Activated B cell treated with CpG ODN at 0.5 μM for 24 hours (primary cell): ENCODE measurements around the gene PIGN. TPM values are rescaled to one million over a fixed set of nuclear protein-coding genes. Genes with fewer than 3 reads are reported as not detected.

Experiments
- ATAC-seq: fragments of 200-7000 bp; cut with Tn5 transposase; one replicate; pipeline ENCODE4 v1.10.0; 2021; ENCODE audit warnings: low read depth, mild to moderate bottlenecking, moderate library complexity
- CTCF ChIA-PET: fragments of 350-600 bp; sonication (Branson Sonifier 250); formaldehyde crosslinking; loops from one replicate; lab custom pipeline; 2021; ENCODE audit warnings: antibody characterized with exemption; lab: Charles Lee
- POLR2A ChIA-PET: fragments of 350-600 bp; sonication (Branson Sonifier 250); formaldehyde crosslinking; loops from one replicate; lab custom pipeline; 2021; ENCODE audit warnings: antibody characterized with exemption; lab: Charles Lee
- DNase-seq: peaks from one replicate; pipeline ENCODE4 v3.0.0; 2022
- H3K27ac Mint-ChIP-seq: one replicate; pipeline ENCODE4 v1.8.0; 2020; ENCODE audit warnings: mixed read lengths
- H3K27me3 Mint-ChIP-seq: one replicate; pipeline ENCODE4 v1.8.0; 2021; ENCODE audit warnings: mixed read lengths
- H3K36me3 Mint-ChIP-seq: one replicate; pipeline ENCODE4 v1.8.0; 2021; ENCODE audit warnings: low read depth, mixed read lengths
- H3K4me1 Mint-ChIP-seq: one replicate; pipeline ENCODE4 v1.8.0; 2021; ENCODE audit warnings: mixed read lengths
- H3K4me3 Mint-ChIP-seq: one replicate; pipeline ENCODE4 v1.8.0; 2020; ENCODE audit warnings: mild to moderate bottlenecking, mixed read lengths
- H3K9me3 Mint-ChIP-seq: one replicate; pipeline ENCODE4 v1.8.0; 2020; ENCODE audit warnings: mixed read lengths
- CTCF ChIP-seq: fragments of 200-600 bp; IDR thresholded peaks from one replicate; pipeline ENCODE4 v1.8.0; 2022; ENCODE audit warnings: antibody characterized with exemption, mild to moderate bottlenecking
- intact Hi-C: fragments of 100-400 bp; cut with micrococcal nuclease; formaldehyde crosslinking; loops from one replicate; pipeline ENCODE4 v1.15.1; 2024
- total RNA-seq: library from RNA; stranded (reverse); gene quantifications from 2 replicates; pipeline ENCODE4 v1.2.3, GENCODE V29; 2022

The PIGN gene
- total RNA-seq, 1 donor from 2014 or later: 29.4 TPM

DNA sequence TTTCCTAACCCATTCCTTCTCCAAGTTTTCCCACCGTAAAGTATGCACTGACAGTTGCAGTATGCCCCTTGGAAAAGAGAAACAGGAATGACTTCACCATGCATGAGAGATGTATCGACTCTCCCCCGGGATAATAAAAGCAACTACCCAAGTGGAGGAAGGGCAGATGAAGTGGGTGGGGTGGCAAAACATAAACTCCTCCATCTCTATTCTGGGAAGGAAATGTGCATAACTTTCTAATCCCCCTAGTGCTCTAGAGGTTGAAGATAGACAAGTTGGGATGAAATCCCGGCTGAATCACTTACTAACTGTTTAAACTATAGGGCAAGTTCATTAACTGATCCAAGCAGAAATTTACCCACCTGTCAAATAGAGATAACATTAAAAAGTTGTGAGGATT lies 89.2 kb downstream of the PIGN start:
- Mint-ChIP-seq H3K4me3 (no peak overlapping the region), H3K9me3 (peaks cover 8% of the 10 kb centered on the region), H3K27me3 (no peaks in the 10 kb centered on the region), H3K36me3 (peaks cover 51% of the 10 kb centered on the region), H3K27ac (no peak overlapping the region), H3K4me1 (no peaks in the 10 kb centered on the region)
- ATAC-seq: no peak
- no peak for DNase-seq
- ChIA-PET CTCF (no interaction called here), POLR2A (no interaction called here)
- no peak for TF ChIP-seq CTCF
- intact Hi-C loops: no loop called here

DNA sequence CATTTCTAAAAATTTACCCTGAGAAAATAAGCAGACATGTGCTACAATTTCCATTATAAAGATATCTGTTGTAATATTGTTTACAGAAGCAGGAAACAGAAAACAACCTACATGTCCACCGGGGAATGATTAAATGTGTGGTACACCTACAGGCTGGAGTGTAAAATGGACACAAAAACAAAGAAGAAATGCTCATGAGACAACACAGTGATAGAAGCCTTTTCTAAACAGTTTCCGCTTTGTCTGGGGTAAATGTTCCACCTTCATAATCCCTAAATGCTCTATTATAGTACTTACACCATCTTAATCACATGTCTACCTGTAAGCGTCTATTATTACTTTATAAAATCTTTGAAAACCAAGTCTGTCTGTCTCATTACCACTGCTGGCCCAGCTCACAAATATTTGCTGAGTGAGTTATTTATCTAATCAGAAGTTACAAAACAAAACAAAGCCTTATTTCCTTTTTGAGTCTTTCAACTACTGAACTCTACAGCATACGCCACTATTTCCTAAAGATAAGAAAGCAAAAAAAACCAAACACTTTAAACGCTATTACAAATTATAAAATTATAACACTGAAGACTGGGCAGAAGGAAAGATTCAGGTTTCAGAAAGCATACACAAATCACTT lies 95.3 kb downstream of the PIGN start:
- POLR2A ChIA-PET: no interaction called here
- peaks cover 28% of the 10 kb centered on the region for H3K36me3 Mint-ChIP-seq
- CTCF ChIA-PET: no interaction called here
- no peaks in the 10 kb centered on the region for H3K4me1 Mint-ChIP-seq
- no peak for DNase-seq
- TF ChIP-seq CTCF: no peak
- no peak overlapping the region for H3K4me3 Mint-ChIP-seq
- H3K9me3 Mint-ChIP-seq: no peaks in the 10 kb centered on the region
- intact Hi-C loops: no loop called here
- H3K27ac Mint-ChIP-seq: no peak overlapping the region
- H3K27me3 Mint-ChIP-seq: no peaks in the 10 kb centered on the region
- ATAC-seq: no peak

- no peak for TF ChIP-seq CTCF
- ATAC-seq (no peak), DNase-seq (no peak)
- no peaks in the 10 kb centered on the region for H3K4me1 Mint-ChIP-seq
- intact Hi-C loops: no loop called here
- H3K9me3 Mint-ChIP-seq: no peaks in the 10 kb centered on the region
- H3K4me3 Mint-ChIP-seq: no peak overlapping the region
- H3K27me3 Mint-ChIP-seq: no peaks in the 10 kb centered on the region
- H3K27ac Mint-ChIP-seq: no peak overlapping the region
- ChIA-PET CTCF (no interaction called here), POLR2A (no interaction called here)
- peaks cover 34% of the 10 kb centered on the region for H3K36me3 Mint-ChIP-seq
These were observed 97.7 kb downstream of the PIGN start for GRCh38 chr18:62089174-62089573.

DNA sequence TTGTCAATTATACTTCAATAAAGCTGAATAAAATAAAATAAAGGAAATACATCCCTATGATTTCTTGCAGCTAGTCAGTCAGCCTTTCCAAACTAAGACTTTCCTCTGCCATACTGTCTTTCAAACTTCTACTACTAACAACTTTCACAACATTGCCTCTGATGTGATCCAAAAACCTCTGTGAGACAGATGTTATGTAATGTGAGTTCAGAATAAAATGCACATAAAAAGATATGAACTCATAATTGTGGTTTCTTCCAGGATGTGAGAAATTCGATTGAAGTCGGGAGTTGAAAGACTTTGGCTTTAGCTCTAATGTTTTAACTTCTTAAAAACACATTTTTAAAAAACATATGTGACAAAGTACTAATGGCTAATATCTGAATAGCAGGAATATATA lies 98.7 kb downstream of the PIGN start:
- intact Hi-C loops: no loop called here
- no peak for DNase-seq
- Mint-ChIP-seq H3K4me1 (no peaks in the 10 kb centered on the region), H3K27ac (no peak overlapping the region), H3K4me3 (no peak overlapping the region), H3K9me3 (no peaks in the 10 kb centered on the region), H3K27me3 (no peaks in the 10 kb centered on the region), H3K36me3 (peaks cover 36% of the 10 kb centered on the region)
- CTCF ChIA-PET: no interaction called here
- ATAC-seq: no peak
- no peak for TF ChIP-seq CTCF
- POLR2A ChIA-PET: no interaction called here

GRCh38 chr18:62085756-62086155 lies 101.1 kb downstream of the PIGN start:
- CTCF ChIA-PET: no interaction called here

More at GRCh38 chr18:62085756-62086155, 101.1 kb downstream of the PIGN start:
- POLR2A ChIA-PET: interaction anchor here (0.7 kb wide), 1 partner anchor 15 kb away, joined by 7 read pairs; no protein-coding TSS in a partner anchor
- ATAC-seq (no peak), DNase-seq (no peak)
- intact Hi-C loops: no loop called here
- Mint-ChIP-seq H3K36me3 (peaks cover 38% of the 10 kb centered on the region), H3K27me3 (no peaks in the 10 kb centered on the region), H3K4me1 (no peaks in the 10 kb centered on the region), H3K27ac (no peak overlapping the region), H3K4me3 (no peak overlapping the region), H3K9me3 (no peaks in the 10 kb centered on the region)
- TF ChIP-seq CTCF: no peak
